Body of pancreas (tissue), 4 donors: ENCODE results near the gene GIMAP6.
"Not testable (repeated sequence)": the region's sequence is repeated elsewhere in the genome, so short reads cannot be mapped to it uniquely, and the experiment has no call there.

ENCODE experiments used
- POLR2A ChIP-seq, 3 donors: fragments of 450-650 bp; IDR thresholded peaks; one replicate each; pipeline ENCODE4 v1.6.1; 2016; ENCODE audit warnings: antibody characterized with exemption in 3 of 3, mild to moderate bottlenecking in 2 of 3
- TF ChIP-seq, protein P1 (sequence below), 7 experiments: fragments of 450-650 bp in 4 of 7; fragments of 200-600 bp in 3 of 7; sonication (generic) in 3 of 7; IDR thresholded peaks; one replicate each; pipeline ENCODE4 v1.5.1; 2016 to 2019; ENCODE audit warnings: antibody characterized with exemption in 7 of 7

DNA sequence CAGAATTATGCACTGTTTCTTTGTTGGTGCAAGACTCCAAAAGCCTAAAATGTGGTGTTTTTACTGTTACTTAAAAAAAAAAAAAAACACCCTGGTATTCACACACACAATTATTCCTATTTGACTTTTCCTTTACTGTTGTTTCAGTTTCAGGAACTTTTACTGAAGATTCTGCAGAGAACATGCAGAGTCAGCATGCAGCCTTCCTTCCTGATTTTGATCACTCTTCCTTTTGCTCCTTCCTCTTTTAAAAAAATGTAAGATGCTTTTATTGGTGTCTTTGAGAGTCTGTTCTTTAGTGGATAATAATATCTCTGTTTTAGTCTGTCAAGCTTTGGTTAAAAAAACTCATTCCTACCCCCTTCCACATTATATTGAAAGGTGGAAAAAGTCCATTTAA, 44.1 kb upstream of the GIMAP6 start:
- TF ChIP-seq, protein P1, sequence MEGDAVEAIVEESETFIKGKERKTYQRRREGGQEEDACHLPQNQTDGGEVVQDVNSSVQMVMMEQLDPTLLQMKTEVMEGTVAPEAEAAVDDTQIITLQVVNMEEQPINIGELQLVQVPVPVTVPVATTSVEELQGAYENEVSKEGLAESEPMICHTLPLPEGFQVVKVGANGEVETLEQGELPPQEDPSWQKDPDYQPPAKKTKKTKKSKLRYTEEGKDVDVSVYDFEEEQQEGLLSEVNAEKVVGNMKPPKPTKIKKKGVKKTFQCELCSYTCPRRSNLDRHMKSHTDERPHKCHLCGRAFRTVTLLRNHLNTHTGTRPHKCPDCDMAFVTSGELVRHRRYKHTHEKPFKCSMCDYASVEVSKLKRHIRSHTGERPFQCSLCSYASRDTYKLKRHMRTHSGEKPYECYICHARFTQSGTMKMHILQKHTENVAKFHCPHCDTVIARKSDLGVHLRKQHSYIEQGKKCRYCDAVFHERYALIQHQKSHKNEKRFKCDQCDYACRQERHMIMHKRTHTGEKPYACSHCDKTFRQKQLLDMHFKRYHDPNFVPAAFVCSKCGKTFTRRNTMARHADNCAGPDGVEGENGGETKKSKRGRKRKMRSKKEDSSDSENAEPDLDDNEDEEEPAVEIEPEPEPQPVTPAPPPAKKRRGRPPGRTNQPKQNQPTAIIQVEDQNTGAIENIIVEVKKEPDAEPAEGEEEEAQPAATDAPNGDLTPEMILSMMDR (IDR thresholded peaks at IDR 0.05) = not testable (repeated sequence)
- not testable (repeated sequence) for TF ChIP-seq POLR2A (IDR thresholded peaks at IDR 0.05)
